ENCODE data around the gene PLSCR1. TPM values are rescaled to one million over a fixed set of nuclear protein-coding genes. Genes with fewer than 3 reads are reported as not detected.
"Not testable (repeated sequence)": the region's sequence is repeated elsewhere in the genome, so short reads cannot be mapped to it uniquely, and the experiment has no call there.

Gene PLSCR1
- total and polyA plus RNA-seq, 9 of the 15 experiments (the other 6 are each of a cell fraction or from before 2014, with no cell fraction given) = 40.6 to 122 (median 69.1) TPM

GRCh38 chr3:146497145-146497843, 47.1 kb downstream of the PLSCR1 start:
- DNase-seq (ENCODE audit: extremely low read depth in 1 of 4, low spot score in 3 of 4); in situ Hi-C loops (cut with MboI); CTCF ChIA-PET (ENCODE audit: low intra/inter-chr PET ratio); H4K20me1 ChIP-seq (replicated peaks; ENCODE audit: control insufficient read depth, insufficient read depth, low read length); BruUV-seq (replicated peaks); H3K4me3 ChIP-seq; H3K27me3 ChIP-seq (ENCODE audit: control insufficient read depth in 2 of 2, insufficient read depth in 2 of 2, low read length in 2 of 2); H3K9me3 ChIP-seq (replicated peaks; ENCODE audit: control insufficient read depth, insufficient read depth, low read depth, low read length); H3K9me1 ChIP-seq (ENCODE audit: control insufficient read depth, insufficient read depth, low read length); H3K79me2 ChIP-seq (ENCODE audit: control insufficient read depth, insufficient read depth, low read length); H3K36me3 ChIP-seq (ENCODE audit: control insufficient read depth, insufficient read depth, low read length); FAIRE-seq: not testable (repeated sequence)
- Histone ChIP-seq H3K9ac (ENCODE audit: insufficient read depth in 1 of 2, low read depth in 2 of 2, low read length in 2 of 2) (peak overlapping the region in 1 of 2 experiments; percentile 37; a peak in 2 of 4 replicates), H3K4me1 (replicated peaks in 1 of 2; ENCODE audit: control insufficient read depth in 2 of 2, insufficient read depth in 2 of 2, low read length in 2 of 2) (peaks cover 9 to 15% of the 10 kb centered on the region in 2 experiments; a peak in 4 of 5 replicates), H2AFZ (ENCODE audit: low read depth, low read length) (peak overlapping the region; percentile 68), H3K27ac (ENCODE audit: extremely low read depth, low read depth, low read length) (peak overlapping the region; percentile 73; the same call in 2 of the 3 replicates), H3K4me2 (ENCODE audit: insufficient read depth, low read length) (peak overlapping the region; percentile 51)
- ATAC-seq = peak; percentile 59
- 47% methylated on average over 25 of the region's 28 CpGs for WGBS (ENCODE audit: insufficient coverage, low coverage, missing lambda C conversion rate)
- TF ChIP-seq ZFX (CRISPR knock-in tag; IDR thresholded peaks at IDR 0.05) (peak; percentile 60), EP400 (IDR thresholded peaks at IDR 0.05) (peak; percentile 5; the same call in 1 of the 2 replicates), RBFOX2 (IDR thresholded peaks at IDR 0.05; ENCODE audit: low read depth, low read length) (peak; percentile 47), SP1 (CRISPR knock-in tag; IDR thresholded peaks at IDR 0.05) (0 out of 2 replicates have a peak, but pooled peaks have one; percentile 1), ZBTB33 (CRISPR knock-in tag; IDR thresholded peaks at IDR 0.05) (peak; percentile 79)
- TF ChIP-seq, protein P1, sequence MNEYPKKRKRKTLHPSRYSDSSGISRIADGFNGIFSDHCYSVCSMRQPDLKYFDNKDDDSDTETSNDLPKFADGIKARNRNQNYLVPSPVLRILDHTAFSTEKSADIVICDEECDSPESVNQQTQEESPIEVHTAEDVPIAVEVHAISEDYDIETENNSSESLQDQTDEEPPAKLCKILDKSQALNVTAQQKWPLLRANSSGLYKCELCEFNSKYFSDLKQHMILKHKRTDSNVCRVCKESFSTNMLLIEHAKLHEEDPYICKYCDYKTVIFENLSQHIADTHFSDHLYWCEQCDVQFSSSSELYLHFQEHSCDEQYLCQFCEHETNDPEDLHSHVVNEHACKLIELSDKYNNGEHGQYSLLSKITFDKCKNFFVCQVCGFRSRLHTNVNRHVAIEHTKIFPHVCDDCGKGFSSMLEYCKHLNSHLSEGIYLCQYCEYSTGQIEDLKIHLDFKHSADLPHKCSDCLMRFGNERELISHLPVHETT (CRISPR knock-in tag; conservative IDR thresholded peaks at IDR 0.05 in 1 of 2, IDR thresholded peaks at IDR 0.05 in 1 of 2) = peak in 1 of 2 experiments; percentile 18; a peak in 1 of 4 replicates
- TF ChIP-seq, protein P2, sequence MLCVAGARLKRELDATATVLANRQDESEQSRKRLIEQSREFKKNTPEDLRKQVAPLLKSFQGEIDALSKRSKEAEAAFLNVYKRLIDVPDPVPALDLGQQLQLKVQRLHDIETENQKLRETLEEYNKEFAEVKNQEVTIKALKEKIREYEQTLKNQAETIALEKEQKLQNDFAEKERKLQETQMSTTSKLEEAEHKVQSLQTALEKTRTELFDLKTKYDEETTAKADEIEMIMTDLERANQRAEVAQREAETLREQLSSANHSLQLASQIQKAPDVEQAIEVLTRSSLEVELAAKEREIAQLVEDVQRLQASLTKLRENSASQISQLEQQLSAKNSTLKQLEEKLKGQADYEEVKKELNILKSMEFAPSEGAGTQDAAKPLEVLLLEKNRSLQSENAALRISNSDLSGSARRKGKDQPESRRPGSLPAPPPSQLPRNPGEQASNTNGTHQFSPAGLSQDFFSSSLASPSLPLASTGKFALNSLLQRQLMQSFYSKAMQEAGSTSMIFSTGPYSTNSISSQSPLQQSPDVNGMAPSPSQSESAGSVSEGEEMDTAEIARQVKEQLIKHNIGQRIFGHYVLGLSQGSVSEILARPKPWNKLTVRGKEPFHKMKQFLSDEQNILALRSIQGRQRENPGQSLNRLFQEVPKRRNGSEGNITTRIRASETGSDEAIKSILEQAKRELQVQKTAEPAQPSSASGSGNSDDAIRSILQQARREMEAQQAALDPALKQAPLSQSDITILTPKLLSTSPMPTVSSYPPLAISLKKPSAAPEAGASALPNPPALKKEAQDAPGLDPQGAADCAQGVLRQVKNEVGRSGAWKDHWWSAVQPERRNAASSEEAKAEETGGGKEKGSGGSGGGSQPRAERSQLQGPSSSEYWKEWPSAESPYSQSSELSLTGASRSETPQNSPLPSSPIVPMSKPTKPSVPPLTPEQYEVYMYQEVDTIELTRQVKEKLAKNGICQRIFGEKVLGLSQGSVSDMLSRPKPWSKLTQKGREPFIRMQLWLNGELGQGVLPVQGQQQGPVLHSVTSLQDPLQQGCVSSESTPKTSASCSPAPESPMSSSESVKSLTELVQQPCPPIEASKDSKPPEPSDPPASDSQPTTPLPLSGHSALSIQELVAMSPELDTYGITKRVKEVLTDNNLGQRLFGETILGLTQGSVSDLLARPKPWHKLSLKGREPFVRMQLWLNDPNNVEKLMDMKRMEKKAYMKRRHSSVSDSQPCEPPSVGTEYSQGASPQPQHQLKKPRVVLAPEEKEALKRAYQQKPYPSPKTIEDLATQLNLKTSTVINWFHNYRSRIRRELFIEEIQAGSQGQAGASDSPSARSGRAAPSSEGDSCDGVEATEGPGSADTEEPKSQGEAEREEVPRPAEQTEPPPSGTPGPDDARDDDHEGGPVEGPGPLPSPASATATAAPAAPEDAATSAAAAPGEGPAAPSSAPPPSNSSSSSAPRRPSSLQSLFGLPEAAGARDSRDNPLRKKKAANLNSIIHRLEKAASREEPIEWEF (CRISPR knock-in tag; IDR thresholded peaks at IDR 0.05) = 0 out of 2 replicates have a peak, but pooled peaks have one; percentile 9
- POLR2A ChIA-PET = interaction anchor here (0.6 to 2.2 kb wide), 5 partner anchors 8 to 29 kb away, joined by 3 to 6 read pairs (median 4); no protein-coding TSS in a partner anchor
- intact Hi-C loops (cut with micrococcal nuclease) = loop anchor here (2.0 kb wide), 1 partner anchor 28 kb away; the partner anchor contains the start of gene PLSCR2

Measured in K562 (cell line).